SKM-1 (cell line): ENCODE data around the gene XRCC1.
"Not testable (repeated sequence)": the region's sequence is repeated elsewhere in the genome, so short reads cannot be mapped to it uniquely, and the experiment has no call there.

ENCODE experiments used
- DNase-seq: peaks from one replicate; lab custom pipeline; 2025; ENCODE audit not compliant: unreplicated experiment; lab: John Stamatoyannopoulos, UW

Gene XRCC1

GRCh38 chr19:43575955-43576878, 890 bp upstream of the XRCC1 start:
- no peak for DNase-seq

GRCh38 chr19:43574424-43575155, 737 bp downstream of the XRCC1 start:
- no peak for DNase-seq

GRCh38 chr19:43572171-43572588, 3.1 kb downstream of the XRCC1 start:
- DNase-seq = no peak

GRCh38 chr19:43570174-43570791, 5.0 kb downstream of the XRCC1 start:
- DNase-seq = no peak

GRCh38 chr19:43569657-43570056, 5.7 kb downstream of the XRCC1 start:
- DNase-seq = no peak

GRCh38 chr19:43564800-43565199, 10.5 kb downstream of the XRCC1 start:
- DNase-seq = no peak

GRCh38 chr19:43563816-43564457, 11.4 kb downstream of the XRCC1 start:
- DNase-seq = no peak

GRCh38 chr19:43562698-43563241, 12.6 kb downstream of the XRCC1 start:
- peak; percentile 50 for DNase-seq

- DNase-seq = no peak
Measured at GRCh38 chr19:43562226-43562697, 13.1 kb downstream of the XRCC1 start.

GRCh38 chr19:43561139-43561970, 14.0 kb downstream of the XRCC1 start:
- no peak for DNase-seq

GRCh38 chr19:43560687-43561086, 14.6 kb downstream of the XRCC1 start:
- no peak for DNase-seq

GRCh38 chr19:43555185-43555770, 20.0 kb downstream of the XRCC1 start:
- DNase-seq = no peak

GRCh38 chr19:43554317-43554895, 20.9 kb downstream of the XRCC1 start:
- no peak for DNase-seq

GRCh38 chr19:43553656-43554055, 21.7 kb downstream of the XRCC1 start:
- DNase-seq = no peak

GRCh38 chr19:43552616-43553015, 22.7 kb downstream of the XRCC1 start:
- DNase-seq = no peak

- no peak for DNase-seq
Measured at GRCh38 chr19:43552198-43552450, 23.2 kb downstream of the XRCC1 start.

- no peak for DNase-seq
Measured at GRCh38 chr19:43551399-43552197, 23.7 kb downstream of the XRCC1 start.

GRCh38 chr19:43548706-43549105, 26.6 kb downstream of the XRCC1 start:
- no peak for DNase-seq

- DNase-seq = not testable (repeated sequence)
Measured at GRCh38 chr19:43547926-43548325, 27.4 kb downstream of the XRCC1 start.
